Neural cell (in vitro differentiated cells): ENCODE data around the gene MAP3K5. TPM values are rescaled to one million over a fixed set of nuclear protein-coding genes. Genes with fewer than 3 reads are reported as not detected.

Experiments
- H2AFZ ChIP-seq: fragments of 200-600, 300-800 bp; sonication (generic), shearing (Covaris generic); 2 replicates; pipeline ENCODE4 v1.6.0; 2014; ENCODE audit warnings: low read depth, mild to moderate bottlenecking, antibody characterized with exemption, low read length, moderate library complexity
- H3F3A ChIP-seq: fragments of 200-600 bp; shearing (Covaris generic); 2 replicates; pipeline ENCODE4 v1.6.1; 2016; ENCODE audit warnings: mild to moderate bottlenecking, moderate library complexity, mixed read lengths, antibody characterized with exemption, low read length; ENCODE audit not compliant: insufficient read depth, poor library complexity, severe bottlenecking
- H3K27ac ChIP-seq: fragments of 200-600, 300-800 bp; sonication (generic), shearing (Covaris generic); 2 replicates; pipeline ENCODE4 v1.5.1; 2014; ENCODE audit warnings: mild to moderate bottlenecking, low read length, moderate library complexity
- H3K27me3 ChIP-seq: fragments of 300-800, 200-600 bp; sonication (generic), shearing (Covaris generic); 2 replicates; pipeline ENCODE4 v1.6.0; 2014; ENCODE audit warnings: mild to moderate bottlenecking, low read depth, low read length, moderate library complexity; ENCODE audit not compliant: insufficient read depth
- H3K36me3 ChIP-seq: fragments of 300-800, 200-600 bp; sonication (generic), shearing (Covaris generic); 2 replicates; pipeline ENCODE4 v1.5.1; 2014; ENCODE audit warnings: mild to moderate bottlenecking, antibody characterized with exemption, low read length, moderate library complexity; ENCODE audit not compliant: insufficient read depth
- H3K4me2 ChIP-seq: fragments of 300-800, 200-600 bp; sonication (generic), shearing (Covaris generic); 2 replicates; pipeline ENCODE4 v1.6.0; 2014; ENCODE audit warnings: mild to moderate bottlenecking, low read length
- H3K4me3 ChIP-seq: fragments of 300-800, 200-600 bp; sonication (generic), shearing (Covaris generic); 2 replicates; pipeline ENCODE4 v1.5.1; 2014; ENCODE audit warnings: mild to moderate bottlenecking, low read length, moderate library complexity
- H3K79me2 ChIP-seq: fragments of 200-600 bp; shearing (Covaris generic); replicated peaks from 2 replicates; pipeline ENCODE4 v1.6.0; 2014; ENCODE audit warnings: mild to moderate bottlenecking, low read length, moderate library complexity; ENCODE audit not compliant: insufficient read depth
- H3K9ac ChIP-seq: fragments of 300-800, 200-600 bp; sonication (generic), shearing (Covaris generic); 2 replicates; pipeline ENCODE4 v1.6.1; 2016; ENCODE audit warnings: mild to moderate bottlenecking, low read length, mixed read lengths
- H3K9me2 ChIP-seq: fragments of 200-600 bp; shearing (Covaris generic); 2 replicates; pipeline ENCODE4 v1.6.1; 2016; ENCODE audit warnings: mild to moderate bottlenecking, low read length, mixed read lengths; ENCODE audit not compliant: insufficient read depth
- H3K9me3 ChIP-seq: fragments of 200-600, 300-800 bp; sonication (generic), shearing (Covaris generic); 2 replicates; pipeline ENCODE4 v1.6.1; 2016; ENCODE audit warnings: mild to moderate bottlenecking, mixed run types, low read length, moderate library complexity, mixed read lengths
- H4K20me1 ChIP-seq: fragments of 200-600 bp; shearing (Covaris generic); 2 replicates; pipeline ENCODE4 v1.6.1; 2016; ENCODE audit warnings: mild to moderate bottlenecking, mixed run types; ENCODE audit not compliant: insufficient read depth
- CTCF ChIP-seq: fragments of 450-650 bp; IDR thresholded peaks from 2 replicates; pipeline ENCODE4 v1.5.1; 2014; ENCODE audit warnings: antibody characterized with exemption, mild to moderate bottlenecking, moderate library complexity; ENCODE audit not compliant: poor library complexity, severe bottlenecking
- EP300 ChIP-seq: fragments of 450-650 bp; conservative IDR thresholded peaks from 2 replicates; pipeline ENCODE4 v1.6.1; 2014; ENCODE audit warnings: antibody characterized with exemption, mild to moderate bottlenecking, moderate library complexity; ENCODE audit not compliant: poor library complexity, severe bottlenecking
- EZH2 ChIP-seq: fragments of 200-600, 300-800 bp; shearing (Covaris generic), sonication (generic); IDR thresholded peaks from 2 replicates; pipeline ENCODE4 v1.6.1; 2014; ENCODE audit warnings: antibody characterized with exemption, low read length, borderline replicate concordance, mild to moderate bottlenecking; ENCODE audit not compliant: insufficient read depth, poor library complexity, severe bottlenecking
- MXI1 ChIP-seq: fragments of 450-650 bp; conservative IDR thresholded peaks from 2 replicates; pipeline ENCODE4 v1.6.1; 2014; ENCODE audit warnings: antibody characterized with exemption, mild to moderate bottlenecking; ENCODE audit not compliant: poor library complexity, severe bottlenecking
- POLR2AphosphoS5 ChIP-seq: IDR thresholded peaks from 2 replicates; pipeline ENCODE4 v1.6.1; 2012
- RAD21 ChIP-seq: fragments of 450-650 bp; conservative IDR thresholded peaks from 2 replicates; pipeline ENCODE4 v1.6.1; 2014; ENCODE audit warnings: antibody characterized with exemption, mild to moderate bottlenecking, moderate library complexity
- REST ChIP-seq: IDR thresholded peaks from 2 replicates; pipeline ENCODE4 v1.6.1; 2012; ENCODE audit warnings: borderline replicate concordance
- SMC3 ChIP-seq: fragments of 450-650 bp; conservative IDR thresholded peaks from 2 replicates; pipeline ENCODE4 v1.6.1; 2014; ENCODE audit warnings: antibody characterized with exemption, mild to moderate bottlenecking, moderate library complexity; ENCODE audit not compliant: poor library complexity
- TAF1 ChIP-seq: IDR thresholded peaks from 2 replicates; pipeline ENCODE4 v1.6.1; 2012; ENCODE audit warnings: low read depth
- polyA plus RNA-seq: library from polyadenylated mRNA; depleted of rRNA; stranded (reverse); fragments of >200 nt; gene quantifications from 2 replicates; pipeline ENCODE4 v1.2.3, GENCODE V29; 2014

Gene MAP3K5
- polyA plus RNA-seq, 1 donor from 2014 or later: 2.0 TPM

GRCh38 chr6:136823128-136823660 is 30.9 kb upstream of the MAP3K5 start:
- Histone ChIP-seq H3K9me2 (no peaks in the 10 kb centered on the region), H3K36me3 (peaks cover 3% of the 10 kb centered on the region), H3K4me3 (peak overlapping the region; percentile 76), H3K9ac (peak overlapping the region; percentile 77), H3F3A (no peaks in the 10 kb centered on the region), H3K27ac (peak overlapping the region; percentile 23), H3K79me2 (no peaks in the 10 kb centered on the region), H3K4me2 (no peak overlapping the region), H3K27me3 (no peaks in the 10 kb centered on the region), H3K9me3 (no peaks in the 10 kb centered on the region), H2AFZ (peak overlapping the region; percentile 90), H4K20me1 (no peaks in the 10 kb centered on the region)
- TF ChIP-seq CTCF (peak; percentile 16), EP300 (no peak)

- peak within 1 kb of the TSS; percentile 64 for H3K27ac ChIP-seq
- no peak for TF ChIP-seq TAF1
- TF ChIP-seq RAD21: peak; percentile 60
- no peak for TF ChIP-seq EZH2
- peak; percentile 70 for TF ChIP-seq SMC3
- peak; percentile 49 for TF ChIP-seq EP300
- TF ChIP-seq CTCF: peak; percentile 73
- TF ChIP-seq POLR2AphosphoS5: peak; percentile 74
- TF ChIP-seq REST: no peak
- no peak for TF ChIP-seq MXI1
- H2AFZ ChIP-seq: peak within 1 kb of the TSS; percentile 90
- peak within 1 kb of the TSS; percentile 65 for H3K4me2 ChIP-seq
- H3K79me2 ChIP-seq: no peaks in the 10 kb centered on the region
- no peaks in the 10 kb centered on the region for H4K20me1 ChIP-seq
- no peaks in the 10 kb centered on the region for H3K27me3 ChIP-seq
- H3K9me3 ChIP-seq: no peaks in the 10 kb centered on the region
- no peaks in the 10 kb centered on the region for H3K9me2 ChIP-seq
- H3K36me3 ChIP-seq: no peaks in the 10 kb centered on the region
- H3K4me3 ChIP-seq: peak within 1 kb of the TSS; percentile 76
- peak within 1 kb of the TSS; percentile 77 for H3K9ac ChIP-seq
- H3F3A ChIP-seq: no peaks in the 10 kb centered on the region
Measured at GRCh38 chr6:136822376-136823127, 30.3 kb upstream of the MAP3K5 start, which contains the start of gene PEX7. PEX7 (plus strand) TSS chr6:136822592; CDS start chr6:136822666, 74 bp downstream.
